Upper lobe of right lung (tissue), 1 donor: Measurements from ENCODE around the gene PSMC1. TPM values are rescaled to one million over a fixed set of nuclear protein-coding genes. Genes with fewer than 3 reads are reported as not detected.
A peak's percentile ranks its signal among the peaks of the same experiment; 100 is the strongest.

Experiments
- ATAC-seq: fragments of 200-7000 bp; cut with Tn5 transposase; one replicate; pipeline ENCODE4 v1.9.1; 2020; ENCODE audit warnings: mild to moderate bottlenecking, moderate library complexity
- DNase-seq: peaks from one replicate; pipeline ENCODE4 v3.0.0-alpha.2; 2020
- H3K27ac ChIP-seq: fragments of 200-600 bp; one replicate; pipeline ENCODE4 v1.8.0; 2022
- H3K27me3 ChIP-seq: fragments of 200-600 bp; one replicate; pipeline ENCODE4 v1.8.0; 2022; ENCODE audit warnings: mild to moderate bottlenecking
- H3K36me3 ChIP-seq: fragments of 200-600 bp; one replicate; pipeline ENCODE4 v1.8.0; 2022
- H3K4me1 ChIP-seq: fragments of 200-600 bp; one replicate; pipeline ENCODE4 v1.8.0; 2022
- H3K4me3 ChIP-seq: fragments of 200-600 bp; one replicate; pipeline ENCODE4 v1.8.0; 2022; ENCODE audit warnings: mild to moderate bottlenecking
- H3K9me3 ChIP-seq: fragments of 200-600 bp; one replicate; pipeline ENCODE4 v1.8.0; 2022
- intact Hi-C: fragments of 100-400 bp; cut with DNase I; formaldehyde crosslinking; loops from one replicate; pipeline ENCODE4 v1.11.0; 2022
- total RNA-seq: library from RNA; stranded (reverse); fragmentation: NEBNext Ultra II Directional; extraction: Animal tissue kit (Norgen Biotek cat#: 25700); gene quantifications from one replicate; pipeline ENCODE4 v1.2.1, GENCODE V29; 2021
- TF ChIP-seq, protein P1 (sequence below): fragments of 200-600 bp; IDR thresholded peaks from one replicate; pipeline ENCODE4 v1.8.0; 2022; ENCODE audit warnings: antibody characterized with exemption
- donor health status: DM: no; HTN: yes; CAD: no; lungs with severe emphysema.

The PSMC1 gene
- total RNA-seq, 1 donor from 2014 or later: 75.1 TPM

DNA sequence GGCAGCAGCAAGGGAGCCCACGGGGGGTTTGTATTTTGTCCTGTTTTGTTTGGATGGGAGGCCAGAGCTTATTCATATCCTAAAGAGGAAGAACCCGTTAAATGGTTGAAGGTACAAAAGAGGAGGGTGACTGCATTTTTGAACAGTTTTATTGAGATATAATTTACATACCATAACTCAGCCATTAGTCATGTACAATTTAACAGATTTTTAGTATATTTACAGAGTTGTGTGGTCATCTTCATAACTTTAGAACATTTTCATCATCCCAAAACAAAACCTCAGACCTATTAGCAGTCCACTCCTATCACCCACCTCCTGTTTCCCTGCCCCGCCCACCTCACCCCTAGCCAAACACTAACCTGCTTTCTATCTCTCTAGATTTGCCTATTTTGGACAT, 62.8 kb downstream of the PSMC1 start:
- H3K9me3 ChIP-seq: no peaks in the 10 kb centered on the region
- intact Hi-C loops: no loop called here
- peaks cover 28% of the 10 kb centered on the region for H3K36me3 ChIP-seq
- H3K4me3 ChIP-seq: no peak overlapping the region
- ATAC-seq (no peak), DNase-seq (no peak)
- H3K27me3 ChIP-seq: no peaks in the 10 kb centered on the region
- TF ChIP-seq, protein P1, sequence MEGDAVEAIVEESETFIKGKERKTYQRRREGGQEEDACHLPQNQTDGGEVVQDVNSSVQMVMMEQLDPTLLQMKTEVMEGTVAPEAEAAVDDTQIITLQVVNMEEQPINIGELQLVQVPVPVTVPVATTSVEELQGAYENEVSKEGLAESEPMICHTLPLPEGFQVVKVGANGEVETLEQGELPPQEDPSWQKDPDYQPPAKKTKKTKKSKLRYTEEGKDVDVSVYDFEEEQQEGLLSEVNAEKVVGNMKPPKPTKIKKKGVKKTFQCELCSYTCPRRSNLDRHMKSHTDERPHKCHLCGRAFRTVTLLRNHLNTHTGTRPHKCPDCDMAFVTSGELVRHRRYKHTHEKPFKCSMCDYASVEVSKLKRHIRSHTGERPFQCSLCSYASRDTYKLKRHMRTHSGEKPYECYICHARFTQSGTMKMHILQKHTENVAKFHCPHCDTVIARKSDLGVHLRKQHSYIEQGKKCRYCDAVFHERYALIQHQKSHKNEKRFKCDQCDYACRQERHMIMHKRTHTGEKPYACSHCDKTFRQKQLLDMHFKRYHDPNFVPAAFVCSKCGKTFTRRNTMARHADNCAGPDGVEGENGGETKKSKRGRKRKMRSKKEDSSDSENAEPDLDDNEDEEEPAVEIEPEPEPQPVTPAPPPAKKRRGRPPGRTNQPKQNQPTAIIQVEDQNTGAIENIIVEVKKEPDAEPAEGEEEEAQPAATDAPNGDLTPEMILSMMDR: no peak
- H3K4me1 ChIP-seq: no peaks in the 10 kb centered on the region
- no peak overlapping the region for H3K27ac ChIP-seq

DNA sequence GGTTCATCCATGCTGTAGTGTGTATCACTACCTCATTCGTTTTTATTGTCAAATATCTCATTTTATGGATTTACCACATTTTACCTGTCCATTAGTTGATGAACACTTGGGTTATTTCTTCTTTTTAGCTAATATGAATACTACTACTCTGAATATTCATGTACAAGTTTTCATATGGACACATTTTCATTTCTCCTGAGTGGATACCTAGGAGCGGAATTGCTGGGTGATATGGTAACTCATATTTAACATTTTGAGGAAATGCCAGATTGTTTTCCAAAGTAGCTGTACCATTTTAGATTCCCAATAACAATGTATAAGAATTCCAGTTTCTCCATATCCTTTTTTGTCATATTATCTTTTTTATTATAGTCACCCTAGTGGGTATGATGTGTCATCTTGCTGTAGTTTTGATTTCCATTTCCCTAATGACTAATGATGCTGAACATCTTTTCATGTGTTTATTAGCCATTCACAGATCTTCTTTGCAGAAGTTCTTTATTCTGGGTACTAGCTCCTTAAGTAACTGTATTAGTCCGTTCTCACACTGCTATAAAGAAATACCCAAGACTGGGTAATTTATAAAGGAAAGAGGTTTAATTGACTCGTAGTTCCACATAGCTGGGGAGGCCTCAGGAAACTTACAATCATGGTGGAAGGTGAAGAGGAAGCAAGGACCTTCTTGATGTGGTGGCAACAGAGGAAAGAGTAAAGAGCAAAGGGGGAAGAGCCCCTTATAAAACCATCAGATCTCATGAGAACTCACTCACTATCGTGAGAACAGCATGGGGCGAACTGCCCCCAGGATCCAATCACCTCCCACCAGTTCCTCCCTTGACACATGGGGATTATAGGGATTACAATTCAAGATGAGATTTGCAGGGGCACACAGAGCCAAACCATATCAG, 63.5 kb downstream of the PSMC1 start:
- intact Hi-C loops: no loop called here
- Histone ChIP-seq H3K4me3 (no peak overlapping the region), H3K27ac (no peak overlapping the region), H3K4me1 (no peaks in the 10 kb centered on the region), H3K36me3 (peaks cover 26% of the 10 kb centered on the region), H3K9me3 (no peaks in the 10 kb centered on the region), H3K27me3 (no peaks in the 10 kb centered on the region)
- ATAC-seq (no peak), DNase-seq (no peak)
- TF ChIP-seq, protein P1: no peak

DNA sequence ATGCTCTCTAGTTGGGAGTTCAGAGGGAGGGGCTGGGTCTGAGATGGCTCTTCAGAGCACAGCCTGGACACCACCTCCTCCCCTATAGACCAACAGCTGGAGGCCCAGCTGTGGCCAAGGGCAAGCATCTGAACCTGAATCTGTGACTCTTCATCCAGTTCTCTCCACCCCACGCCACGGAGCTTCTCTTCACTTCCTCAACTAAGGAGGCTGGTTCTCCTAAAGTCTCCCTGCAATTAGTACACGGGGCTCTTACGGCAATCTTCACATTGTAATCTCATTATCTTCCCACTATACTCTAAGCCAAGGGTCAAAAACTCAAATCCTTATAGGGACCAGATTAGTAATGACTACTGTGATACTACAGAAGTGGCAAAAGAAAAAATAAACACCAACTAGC, 65.5 kb downstream of the PSMC1 start:
- Histone ChIP-seq H3K4me1 (no peaks in the 10 kb centered on the region), H3K27ac (no peak overlapping the region), H3K27me3 (no peaks in the 10 kb centered on the region), H3K4me3 (no peak overlapping the region), H3K9me3 (no peaks in the 10 kb centered on the region), H3K36me3 (peaks cover 15% of the 10 kb centered on the region)
- DNase-seq (no peak), ATAC-seq (peak; percentile 76)
- intact Hi-C loops: no loop called here
- TF ChIP-seq, protein P1: no peak

Other genes with a start within 250 kb of the PSMC1 start
- gene KCNK13, start 194.6 kb upstream of the PSMC1 start, total RNA-seq: 0.81 TPM
- gene NRDE2, start 75.4 kb downstream of the PSMC1 start, total RNA-seq: 22.2 TPM
- gene CALM1, start 140.5 kb downstream of the PSMC1 start, total RNA-seq: 477 TPM